AG04450 (cell line): ENCODE results near the gene ROBO1. TPM values are rescaled to one million over a fixed set of nuclear protein-coding genes. Genes with fewer than 3 reads are reported as not detected.

Experiments
- CTCF ChIA-PET: fragments of 300-600, 350-600 bp; formaldehyde crosslinking; extraction: SDS; loops from one replicate; lab custom pipeline; 2022; ENCODE audit warnings: antibody characterized with exemption, inconsistent platforms; lab: Charles Lee
- POLR2A ChIA-PET: fragments of 350-600 bp; formaldehyde crosslinking; extraction: SDS; loops from one replicate; lab custom pipeline; 2021; ENCODE audit warnings: antibody characterized with exemption, inconsistent platforms; lab: Yijun Ruan, JAX
- DNase-seq: peaks from one replicate; pipeline ENCODE4 v3.0.0-alpha.2; 2011; ENCODE audit warnings: low read depth, low spot score
- H3K27ac ChIP-seq: one replicate; pipeline ENCODE4 v1.5.1; 2012; ENCODE audit warnings: low read depth, low read length, control low read depth
- H3K27me3 ChIP-seq: one replicate; pipeline ENCODE4 v1.6.0; 2012; ENCODE audit warnings: low read length; ENCODE audit not compliant: control insufficient read depth, insufficient read depth
- H3K4me3 ChIP-seq: 2 replicates; pipeline ENCODE4 v1.5.1; 2011; ENCODE audit warnings: mild to moderate bottlenecking, low read depth, low read length, control low read depth
- H3K9me3 ChIP-seq: 2 replicates; pipeline ENCODE4 v1.5.1; 2012; ENCODE audit warnings: low read length; ENCODE audit not compliant: control insufficient read depth, insufficient read depth
- polyA plus RNA-seq: library from polyadenylated mRNA; depleted of rRNA; stranded (reverse); fragments of >200 nt; gene quantifications from 2 replicates; pipeline ENCODE4 v1.2.3, GENCODE V29; 2011
- TF ChIP-seq, protein P1 (sequence below): IDR thresholded peaks from 2 replicates; pipeline ENCODE4 v1.5.1; 2011; ENCODE audit warnings: low read depth, low read length, control low read depth, inconsistent platforms

The ROBO1 gene
- polyA plus RNA-seq, 1 experiment, result 66.0 TPM

DNA sequence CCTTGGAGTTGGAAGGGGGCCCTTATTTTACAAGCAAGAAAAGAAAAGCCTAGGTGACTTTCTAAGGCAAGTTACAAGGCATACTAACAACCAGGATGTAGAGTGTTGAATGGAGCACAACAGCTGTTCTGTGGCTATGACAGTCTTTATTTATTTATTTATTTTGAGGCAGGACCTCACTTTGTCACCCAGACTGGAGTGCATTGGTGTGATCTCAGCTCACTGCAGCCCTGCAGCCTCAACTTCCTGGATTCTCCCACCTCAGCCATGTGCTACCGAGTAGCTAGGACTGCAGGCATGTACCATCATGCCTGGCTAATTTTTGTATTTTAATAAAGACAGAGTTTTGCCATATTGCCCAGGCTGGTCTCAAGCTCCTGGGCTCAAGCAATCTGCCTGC, 973.4 kb downstream of the ROBO1 start:
- H3K27me3 ChIP-seq, result no peaks in the 10 kb centered on the region
- no peak for DNase-seq
- CTCF ChIA-PET, result interaction anchor here (0.7 kb wide), 1 partner anchor 19 kb away, joined by 3 read pairs; no protein-coding TSS in a partner anchor
- no peak overlapping the region for H3K4me3 ChIP-seq
- no peak overlapping the region for H3K27ac ChIP-seq
- H3K9me3 ChIP-seq, result no peaks in the 10 kb centered on the region
- TF ChIP-seq, protein P1, sequence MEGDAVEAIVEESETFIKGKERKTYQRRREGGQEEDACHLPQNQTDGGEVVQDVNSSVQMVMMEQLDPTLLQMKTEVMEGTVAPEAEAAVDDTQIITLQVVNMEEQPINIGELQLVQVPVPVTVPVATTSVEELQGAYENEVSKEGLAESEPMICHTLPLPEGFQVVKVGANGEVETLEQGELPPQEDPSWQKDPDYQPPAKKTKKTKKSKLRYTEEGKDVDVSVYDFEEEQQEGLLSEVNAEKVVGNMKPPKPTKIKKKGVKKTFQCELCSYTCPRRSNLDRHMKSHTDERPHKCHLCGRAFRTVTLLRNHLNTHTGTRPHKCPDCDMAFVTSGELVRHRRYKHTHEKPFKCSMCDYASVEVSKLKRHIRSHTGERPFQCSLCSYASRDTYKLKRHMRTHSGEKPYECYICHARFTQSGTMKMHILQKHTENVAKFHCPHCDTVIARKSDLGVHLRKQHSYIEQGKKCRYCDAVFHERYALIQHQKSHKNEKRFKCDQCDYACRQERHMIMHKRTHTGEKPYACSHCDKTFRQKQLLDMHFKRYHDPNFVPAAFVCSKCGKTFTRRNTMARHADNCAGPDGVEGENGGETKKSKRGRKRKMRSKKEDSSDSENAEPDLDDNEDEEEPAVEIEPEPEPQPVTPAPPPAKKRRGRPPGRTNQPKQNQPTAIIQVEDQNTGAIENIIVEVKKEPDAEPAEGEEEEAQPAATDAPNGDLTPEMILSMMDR, result no peak
- POLR2A ChIA-PET, result no interaction called here

DNA sequence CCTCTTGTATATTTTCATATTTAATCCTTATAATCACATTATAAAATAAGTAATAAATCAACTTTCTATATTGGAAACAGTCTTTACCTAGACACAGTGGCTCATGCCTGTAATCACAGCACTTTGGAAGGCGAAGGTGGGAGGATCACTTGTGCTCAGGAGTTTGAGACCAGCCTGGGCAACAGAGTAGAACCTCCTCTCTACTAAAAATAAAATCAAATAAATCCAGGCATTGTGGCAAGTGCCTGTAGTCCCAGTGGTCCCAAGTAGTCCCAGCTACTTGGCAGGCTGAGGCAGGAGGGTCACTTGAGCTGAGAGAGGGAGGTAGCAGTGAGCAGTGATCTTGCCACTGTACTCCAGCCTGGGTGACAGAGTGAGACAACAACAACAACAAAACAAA, 975.1 kb downstream of the ROBO1 start:
- CTCF ChIA-PET, result no interaction called here
- TF ChIP-seq, protein P1, result no peak
- no peak for DNase-seq
- H3K27me3 ChIP-seq, result no peaks in the 10 kb centered on the region
- no peaks in the 10 kb centered on the region; the same call in 1 of the 2 replicates for H3K9me3 ChIP-seq
- POLR2A ChIA-PET, result no interaction called here
- no peak overlapping the region for H3K27ac ChIP-seq
- no peak overlapping the region for H3K4me3 ChIP-seq

DNA sequence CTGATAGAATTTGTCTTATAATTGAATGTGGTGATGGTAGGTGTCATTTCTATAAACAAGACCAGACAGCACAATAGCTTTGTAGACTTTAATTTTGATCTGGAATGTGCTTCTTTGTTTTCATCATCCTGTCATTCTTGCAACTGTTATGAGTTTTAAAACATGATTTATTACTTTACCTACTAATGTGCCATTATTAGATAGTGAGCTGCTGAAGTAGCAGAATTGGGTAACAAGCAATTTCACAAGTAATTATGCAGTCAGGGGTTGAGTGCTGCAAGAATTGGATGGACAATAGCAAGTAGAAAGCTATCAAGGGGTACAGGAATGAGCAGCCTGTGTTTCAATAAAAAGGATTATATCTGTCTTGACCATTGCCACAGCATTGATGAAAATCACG, 975.6 kb downstream of the ROBO1 start:
- Histone ChIP-seq H3K4me3 (no peak overlapping the region), H3K27me3 (no peaks in the 10 kb centered on the region), H3K27ac (no peak overlapping the region), H3K9me3 (no peaks in the 10 kb centered on the region; the same call in 1 of the 2 replicates)
- POLR2A ChIA-PET, result no interaction called here
- DNase-seq, result no peak
- CTCF ChIA-PET, result no interaction called here
- TF ChIP-seq, protein P1, result no peak

DNA sequence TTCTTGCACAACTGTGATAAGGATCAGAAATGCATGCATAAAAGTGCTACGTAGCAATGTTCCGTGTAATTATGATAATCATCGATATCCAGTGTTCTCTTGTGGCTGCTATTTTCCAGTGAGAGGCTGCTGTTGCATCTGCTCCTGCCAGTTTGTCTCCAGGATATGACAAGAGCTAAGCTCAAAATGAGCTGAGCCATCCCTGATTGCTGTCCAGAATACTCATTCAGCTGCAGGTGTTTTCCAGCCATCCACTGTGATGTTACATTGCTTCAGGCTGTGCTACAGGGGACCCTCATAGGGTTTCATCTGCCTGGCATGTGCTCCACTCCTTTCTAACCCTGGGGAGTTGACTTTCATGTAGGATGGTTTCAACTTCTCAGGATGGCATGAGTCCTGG, 976.0 kb downstream of the ROBO1 start:
- H3K4me3 ChIP-seq, result no peak overlapping the region
- H3K9me3 ChIP-seq, result no peaks in the 10 kb centered on the region; the same call in 1 of the 2 replicates
- DNase-seq, result no peak
- CTCF ChIA-PET, result no interaction called here
- H3K27ac ChIP-seq, result no peak overlapping the region
- POLR2A ChIA-PET, result no interaction called here
- H3K27me3 ChIP-seq, result no peaks in the 10 kb centered on the region
- TF ChIP-seq, protein P1, result no peak

DNA sequence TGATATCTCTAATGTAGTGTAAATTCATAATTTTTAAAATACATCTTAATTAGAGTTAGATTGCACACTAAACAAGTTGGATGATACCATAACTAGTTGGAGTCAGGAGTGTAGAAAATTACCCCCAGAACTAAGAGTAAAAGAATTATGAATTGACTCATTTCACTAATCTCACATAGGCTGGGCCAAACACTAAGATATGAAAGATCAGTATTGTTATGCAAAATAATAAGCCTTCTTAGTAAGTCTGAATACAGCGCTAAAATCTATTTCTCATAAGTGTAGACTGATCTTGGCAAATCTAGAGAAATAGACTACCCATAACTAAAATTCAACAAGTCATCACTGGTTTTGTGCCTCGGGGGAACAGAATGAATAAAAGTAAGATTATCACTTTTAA, 979.0 kb downstream of the ROBO1 start:
- H3K9me3 ChIP-seq, result no peaks in the 10 kb centered on the region; the same call in 1 of the 2 replicates
- TF ChIP-seq, protein P1, result no peak
- POLR2A ChIA-PET, result interaction anchor here (0.6 kb wide), 1 partner anchor 487 kb away, joined by 8 read pairs; no protein-coding TSS in a partner anchor

More for the DNA sequence above, 979.0 kb downstream of the ROBO1 start:
- no peak for DNase-seq
- CTCF ChIA-PET, result interaction anchor here (0.7 kb wide), 1 partner anchor 184 kb away, joined by 5 read pairs; no protein-coding TSS in a partner anchor
- H3K4me3 ChIP-seq, result no peak overlapping the region
- H3K27me3 ChIP-seq, result no peaks in the 10 kb centered on the region
- no peak overlapping the region for H3K27ac ChIP-seq
